Stimulated activated CD4-positive, alpha-beta T cell treated with anti-CD3 and anti-CD28 coated beads, Interleukin-1b, Interleukin-23, amount 100 ng/mL, for 48 hours (primary cell): ENCODE measurements around the gene HUS1.

Experiments used
- DNase-seq: peaks from one replicate; pipeline ENCODE4 v3.0.0-alpha.2; 2020

The HUS1 gene

GRCh38 chr7:47915616-47915976 lies 63.8 kb downstream of the HUS1 start:
- DNase-seq = no peak

GRCh38 chr7:47914717-47915615 lies 64.4 kb downstream of the HUS1 start:
- DNase-seq = no peak
